HUES48 (cell line): ENCODE data around the gene PER3.

Experiments used
- H3K27ac ChIP-seq: one replicate; pipeline ENCODE4 v1.7.0; 2013; ENCODE audit warnings: low read depth, low read length, inconsistent platforms
- H3K27me3 ChIP-seq: 2 replicates; pipeline ENCODE4 v1.6.1; 2013; ENCODE audit warnings: mild to moderate bottlenecking, low read length; ENCODE audit not compliant: control insufficient read depth, insufficient read depth
- H3K36me3 ChIP-seq: 2 replicates; pipeline ENCODE4 v1.6.1; 2013; ENCODE audit warnings: low read length; ENCODE audit not compliant: control insufficient read depth, insufficient read depth
- H3K4me1 ChIP-seq: 2 replicates; pipeline ENCODE4 v1.6.1; 2013; ENCODE audit warnings: mild to moderate bottlenecking, low read length; ENCODE audit not compliant: control insufficient read depth, insufficient read depth
- H3K4me3 ChIP-seq: 2 replicates; pipeline ENCODE4 v1.5.1; 2013; ENCODE audit warnings: mild to moderate bottlenecking, low read depth, low read length
- H3K9ac ChIP-seq: 2 replicates; pipeline ENCODE4 v1.6.1; 2013; ENCODE audit warnings: mild to moderate bottlenecking, low read depth, low read length, moderate library complexity
- H3K9me3 ChIP-seq: 2 replicates; pipeline ENCODE4 v1.6.1; 2013; ENCODE audit warnings: low read length; ENCODE audit not compliant: control insufficient read depth, insufficient read depth

PER3 gene

DNA sequence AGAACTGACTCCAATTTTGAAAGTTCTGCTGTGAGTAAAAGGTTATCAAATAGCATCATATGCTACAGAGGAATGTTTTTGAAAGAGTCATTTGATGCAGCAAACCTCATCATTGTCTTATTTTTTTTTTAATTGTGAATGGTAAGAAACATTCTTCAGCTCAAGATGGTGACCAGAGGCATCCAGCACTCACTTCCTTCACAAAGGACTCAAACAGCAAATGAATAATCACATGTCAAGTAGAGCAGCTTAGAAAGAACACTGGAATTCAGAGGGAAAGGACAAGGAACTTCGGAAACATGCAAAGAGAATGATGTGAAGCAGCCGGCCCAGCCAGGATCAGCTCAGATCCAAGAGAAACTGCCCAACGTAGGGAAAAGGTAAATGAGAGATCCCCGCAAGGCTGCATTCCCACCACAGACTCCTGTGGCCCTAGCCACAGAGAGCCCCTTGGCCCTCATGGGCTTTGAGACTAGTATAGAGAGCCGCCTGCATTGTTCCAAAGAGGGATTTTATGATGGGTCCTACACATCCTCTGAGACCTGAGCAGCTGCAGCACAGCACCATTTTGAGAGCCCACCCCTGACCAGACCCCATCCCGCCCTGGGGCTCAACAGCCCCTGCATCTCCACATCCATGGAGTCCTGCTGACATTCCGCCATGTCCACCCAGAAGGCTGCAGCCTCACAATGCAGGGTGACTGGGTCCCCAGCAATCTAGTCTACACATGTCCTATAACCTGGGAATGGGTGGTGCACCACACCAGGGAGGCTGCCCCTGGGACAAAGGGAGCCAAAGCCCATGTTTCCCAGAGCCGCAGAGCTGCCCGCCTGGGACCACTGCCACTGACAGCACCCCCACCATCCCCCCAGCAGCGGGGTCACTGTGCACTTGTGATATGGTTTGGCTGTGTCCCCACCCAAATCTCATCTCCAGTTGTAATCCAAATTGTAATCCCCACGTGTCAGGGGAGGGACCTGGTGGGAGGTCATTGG, 90.0 kb downstream of the PER3 start:
- H3K36me3 ChIP-seq: no peaks in the 10 kb centered on the region
- no peak overlapping the region for H3K9ac ChIP-seq
- H3K4me1 ChIP-seq: no peaks in the 10 kb centered on the region
- H3K4me3 ChIP-seq: no peak overlapping the region
- H3K9me3 ChIP-seq: no peaks in the 10 kb centered on the region
- no peak overlapping the region for H3K27ac ChIP-seq
- no peaks in the 10 kb centered on the region for H3K27me3 ChIP-seq

DNA sequence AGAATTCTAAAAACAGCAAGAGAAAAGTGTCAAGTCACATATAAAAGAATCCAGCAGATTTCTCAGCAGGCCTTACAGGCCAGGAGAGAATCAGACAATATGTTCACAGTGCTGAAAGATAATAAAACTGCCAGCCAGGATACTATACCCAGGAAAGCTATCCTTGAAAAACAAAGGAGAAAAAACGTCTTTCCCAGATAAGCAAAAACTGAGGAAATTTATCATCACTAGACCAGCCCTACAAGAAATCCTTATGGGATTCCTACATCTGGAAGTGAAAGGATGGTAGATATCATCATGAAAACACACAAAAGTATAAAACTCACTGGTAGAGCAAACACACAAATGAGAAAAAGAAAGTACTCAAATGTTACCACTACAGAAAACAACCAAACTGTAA, 93.9 kb downstream of the PER3 start:
- Histone ChIP-seq H3K4me3 (no peak overlapping the region), H3K27me3 (no peaks in the 10 kb centered on the region), H3K9ac (no peak overlapping the region), H3K4me1 (no peaks in the 10 kb centered on the region), H3K27ac (no peak overlapping the region), H3K9me3 (no peaks in the 10 kb centered on the region), H3K36me3 (no peaks in the 10 kb centered on the region)

GRCh38 chr1:7879228-7879627, 95.1 kb downstream of the PER3 start:
- Histone ChIP-seq H3K27ac (no peak overlapping the region), H3K9ac (no peak overlapping the region), H3K9me3 (no peaks in the 10 kb centered on the region), H3K4me1 (no peaks in the 10 kb centered on the region), H3K36me3 (no peaks in the 10 kb centered on the region), H3K4me3 (no peak overlapping the region), H3K27me3 (no peaks in the 10 kb centered on the region)

DNA sequence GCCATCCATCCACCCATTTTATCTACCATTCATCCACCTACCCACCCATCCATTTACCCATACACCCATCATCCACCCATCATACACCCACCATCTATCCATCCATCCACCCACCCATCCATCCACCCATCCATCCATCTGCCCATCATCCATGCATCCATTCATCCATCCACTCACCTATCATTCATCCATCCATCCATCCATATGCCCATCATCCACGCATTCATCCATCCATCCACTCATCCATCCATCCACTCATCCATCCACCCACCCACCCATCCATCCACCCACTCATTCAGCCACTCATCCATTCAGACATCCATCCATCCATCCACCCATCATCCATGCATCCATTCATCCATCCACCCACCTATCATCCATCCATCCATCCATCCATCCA, 100.7 kb downstream of the PER3 start:
- Histone ChIP-seq H3K9me3 (no peaks in the 10 kb centered on the region), H3K36me3 (no peaks in the 10 kb centered on the region), H3K4me1 (no peaks in the 10 kb centered on the region), H3K4me3 (no peak overlapping the region), H3K27me3 (no peaks in the 10 kb centered on the region), H3K27ac (no peak overlapping the region), H3K9ac (no peak overlapping the region)

- Histone ChIP-seq H3K4me3 (peak overlapping the region; percentile 14; the same call in 1 of the 2 replicates), H3K36me3 (no peaks in the 10 kb centered on the region), H3K9ac (no peak overlapping the region), H3K9me3 (no peaks in the 10 kb centered on the region), H3K27ac (no peak overlapping the region), H3K27me3 (no peaks in the 10 kb centered on the region), H3K4me1 (no peaks in the 10 kb centered on the region)
These were observed 101.7 kb downstream of the PER3 start for GRCh38 chr1:7885513-7886404.

DNA sequence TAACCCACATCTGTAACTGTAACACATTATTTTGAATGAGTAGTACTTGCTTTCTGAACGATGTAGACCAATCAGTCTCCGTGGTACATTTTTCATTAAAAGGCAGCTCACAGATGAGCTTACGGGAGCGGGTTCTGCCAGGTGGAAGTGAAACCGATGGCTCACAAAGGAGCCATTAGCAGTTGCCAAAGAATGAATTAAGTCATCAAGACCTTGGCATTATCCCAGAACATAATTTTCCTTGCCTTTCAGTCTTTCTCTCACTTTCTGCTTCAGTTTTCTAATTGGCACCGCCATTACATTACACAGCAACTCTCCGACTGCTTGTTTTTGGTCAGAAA, 102.3 kb downstream of the PER3 start:
- Histone ChIP-seq H3K4me3 (no peak overlapping the region), H3K4me1 (no peaks in the 10 kb centered on the region)

DNA sequence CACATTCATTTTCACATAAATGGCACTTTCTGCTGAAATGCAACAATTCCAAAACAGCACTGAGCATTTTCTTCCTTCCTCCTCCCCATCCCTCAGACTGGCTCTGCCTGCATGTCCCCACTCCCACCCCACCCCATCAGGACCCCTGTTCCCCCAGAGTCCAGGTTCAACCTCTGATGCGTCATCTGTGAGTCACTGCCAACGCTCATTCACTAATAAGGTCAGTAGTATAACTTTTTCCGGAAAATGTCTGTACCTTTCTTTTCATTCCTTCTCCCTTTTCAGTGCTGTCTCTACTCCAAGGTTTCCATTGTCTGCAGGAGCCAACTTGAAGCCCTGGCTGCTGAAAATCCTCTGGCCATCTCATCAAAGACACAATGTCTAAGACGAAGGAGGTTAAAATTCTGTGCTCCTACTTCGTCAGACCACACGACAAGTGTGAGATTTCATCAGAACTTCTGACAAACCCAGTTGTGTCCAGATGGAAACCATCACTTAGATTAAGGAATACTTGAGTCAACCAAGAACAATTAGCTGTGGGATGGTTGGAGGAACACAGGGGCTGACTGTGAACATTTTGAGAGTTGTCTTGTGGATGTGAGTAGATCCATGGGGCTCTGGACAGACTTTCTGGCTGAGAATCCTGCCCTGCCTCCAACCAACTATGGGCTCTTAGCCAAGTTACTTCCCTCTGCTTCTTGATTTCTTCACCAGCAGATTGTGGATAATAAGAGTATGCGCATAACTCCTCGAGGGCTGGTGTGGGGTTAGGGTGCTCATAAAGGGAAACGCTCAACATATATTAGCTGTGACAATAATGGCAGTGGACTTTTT, 104.4 kb downstream of the PER3 start:
- Histone ChIP-seq H3K27me3 (no peaks in the 10 kb centered on the region), H3K9me3 (no peaks in the 10 kb centered on the region), H3K27ac (no peak overlapping the region), H3K36me3 (no peaks in the 10 kb centered on the region), H3K4me1 (no peaks in the 10 kb centered on the region), H3K9ac (no peak overlapping the region), H3K4me3 (no peak overlapping the region)

More for the DNA sequence above, 102.3 kb downstream of the PER3 start:
- no peak overlapping the region for H3K9ac ChIP-seq
- no peak overlapping the region for H3K27ac ChIP-seq
- H3K9me3 ChIP-seq: no peaks in the 10 kb centered on the region
- no peaks in the 10 kb centered on the region for H3K27me3 ChIP-seq
- no peaks in the 10 kb centered on the region for H3K36me3 ChIP-seq

DNA sequence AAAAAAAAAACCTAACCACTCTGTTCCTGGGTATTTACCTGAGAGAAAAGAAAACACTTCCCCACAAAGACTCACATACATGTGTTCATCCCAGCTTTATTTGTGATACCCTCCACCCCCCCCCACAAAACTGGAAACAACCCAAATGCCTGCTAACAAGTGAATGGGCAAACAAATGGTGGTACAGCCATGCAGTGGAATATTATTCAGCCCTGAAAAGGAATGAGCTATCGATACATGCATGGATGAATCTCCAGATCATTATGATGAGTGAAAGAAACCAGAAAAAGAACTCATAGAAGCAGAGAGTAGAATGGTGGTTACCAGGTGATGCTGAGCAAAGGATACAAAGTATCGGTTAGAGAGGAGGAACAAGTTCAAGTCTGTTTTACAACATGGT, 106.8 kb downstream of the PER3 start:
- no peak overlapping the region for H3K27ac ChIP-seq
- H3K36me3 ChIP-seq: no peaks in the 10 kb centered on the region
- H3K4me3 ChIP-seq: no peak overlapping the region
- no peaks in the 10 kb centered on the region for H3K4me1 ChIP-seq
- H3K27me3 ChIP-seq: no peaks in the 10 kb centered on the region
- no peaks in the 10 kb centered on the region for H3K9me3 ChIP-seq
- H3K9ac ChIP-seq: no peak overlapping the region

GRCh38 chr1:7891804-7892203, 107.7 kb downstream of the PER3 start:
- no peaks in the 10 kb centered on the region for H3K36me3 ChIP-seq
- no peaks in the 10 kb centered on the region for H3K9me3 ChIP-seq
- H3K9ac ChIP-seq: no peak overlapping the region
- no peak overlapping the region for H3K4me3 ChIP-seq
- H3K27me3 ChIP-seq: no peaks in the 10 kb centered on the region
- no peaks in the 10 kb centered on the region for H3K4me1 ChIP-seq
- H3K27ac ChIP-seq: no peak overlapping the region

GRCh38 chr1:7893529-7894180, 109.6 kb downstream of the PER3 start:
- H3K27me3 ChIP-seq: no peaks in the 10 kb centered on the region
- no peak overlapping the region for H3K4me3 ChIP-seq
- H3K9me3 ChIP-seq: no peaks in the 10 kb centered on the region
- no peaks in the 10 kb centered on the region for H3K36me3 ChIP-seq
- H3K4me1 ChIP-seq: no peaks in the 10 kb centered on the region
- no peak overlapping the region for H3K27ac ChIP-seq
- no peak overlapping the region for H3K9ac ChIP-seq
